Spleen (tissue), 11 donors: ENCODE measurements around the gene KRTAP21-2. TPM values are rescaled to one million over a fixed set of nuclear protein-coding genes. Genes with fewer than 3 reads are reported as not detected.

Source experiments
- DNase-seq: peaks from one replicate; pipeline ENCODE4 v3.0.0-alpha.2; 2020
- H3K27ac ChIP-seq, 8 donors: fragments of 200-600 bp; sonication (generic) in 7 of 8; 1 replicate in 4 of 8; 2 replicates in 4 of 8; pipeline versions ENCODE4 v1.5.0 to v1.8.0; 2016 to 2021; ENCODE audit warnings: inconsistent platforms in 4 of 8, mild to moderate bottlenecking in 4 of 8, moderate library complexity in 1 of 8
- H3K27me3 ChIP-seq, 7 donors: fragments of 200-600 bp; sonication (generic) in 6 of 7; replicated peaks in 1 of 7; 1 replicate in 4 of 7; 2 replicates in 3 of 7; pipeline versions ENCODE4 v1.5.0 to v1.8.0; 2016 to 2021; ENCODE audit warnings: inconsistent platforms in 3 of 7, mild to moderate bottlenecking in 1 of 7
- H3K36me3 ChIP-seq, 6 donors: fragments of 200-600 bp; sonication (generic) in 5 of 6; 1 replicate in 4 of 6; 2 replicates in 2 of 6; pipeline versions ENCODE4 v1.5.0 to v1.8.0; 2016 to 2021; ENCODE audit warnings: inconsistent platforms in 2 of 6
- H3K4me1 ChIP-seq, 6 donors: fragments of 200-600 bp; sonication (generic) in 5 of 6; 1 replicate in 3 of 6; 2 replicates in 3 of 6; pipeline versions ENCODE4 v1.5.0 to v1.8.0; 2016 to 2021; ENCODE audit warnings: inconsistent platforms in 3 of 6
- H3K4me3 ChIP-seq, 8 donors: fragments of 200-600 bp; sonication (generic) in 7 of 8; 1 replicate in 4 of 8; 2 replicates in 4 of 8; pipeline versions ENCODE4 v1.5.0 to v1.8.0; 2016 to 2021; ENCODE audit warnings: inconsistent platforms in 4 of 8, mild to moderate bottlenecking in 4 of 8, moderate library complexity in 2 of 8
- H3K9me3 ChIP-seq, 8 donors: fragments of 200-600 bp; sonication (generic) in 7 of 8; 1 replicate in 4 of 8; 2 replicates in 4 of 8; pipeline versions ENCODE4 v1.5.0 to v1.8.0; 2016 to 2021; ENCODE audit warnings: inconsistent platforms in 4 of 8
- POLR2A ChIP-seq, 3 donors: fragments of 450-650 bp; IDR thresholded peaks; one replicate each; pipeline ENCODE4 v1.5.1; 2017; ENCODE audit warnings: antibody characterized with exemption in 3 of 3, mild to moderate bottlenecking in 1 of 3
- POLR2AphosphoS5 ChIP-seq, 3 donors: sonication (generic); formaldehyde crosslinking; IDR thresholded peaks; one replicate each; pipeline ENCODE4 v1.5.1; 2017; ENCODE audit warnings: antibody characterized with exemption in 3 of 3
- intact Hi-C: fragments of 100-400 bp; cut with DNase I; formaldehyde crosslinking; loops from one replicate; pipeline ENCODE4 v1.15.0; 2023; ENCODE audit warnings: low total_unique reads
- polyA plus RNA-seq, 3 donors: library from polyadenylated mRNA; stranded (reverse); fragments of 200-250 nt; gene quantifications; one replicate each; pipeline ENCODE4 v1.2.1, GENCODE V29; 2013
- small RNA-seq, 4 donors: library from RNA; depleted of rRNA; stranded (forward); fragments of <200 nt; gene quantifications; one replicate each; pipeline ENCODE3, GENCODE V24; 2016
- total RNA-seq, 7 donors: library from RNA; depleted of rRNA in 3 of 7; stranded (reverse); fragments of >200 nt in 3 of 7; fragmentation: NEBNext Ultra II Directional in 4 of 7; extraction: Animal tissue kit (Norgen Biotek cat#: 25700) in 4 of 7; gene quantifications; one replicate each; pipeline versions ENCODE4 v1.1.0 to v1.2.1, GENCODE V29; 2016 to 2021
- TF ChIP-seq, protein P1 (sequence below), 11 experiments: fragments of 200-600 bp in 7 of 11; fragments of 450-650 bp in 4 of 11; sonication (generic) in 4 of 11; IDR thresholded peaks in 8 of 11; conservative IDR thresholded peaks in 3 of 11; 1 replicate in 7 of 11; 2 replicates in 4 of 11; pipeline versions ENCODE4 v1.4.0 to v1.8.0; 2016 to 2021; ENCODE audit warnings: antibody characterized with exemption in 11 of 11, inconsistent platforms in 4 of 11, mild to moderate bottlenecking in 1 of 11
- donor health status: healthy with polysubstance abuse.
- donor health status: DM: no; HTN: no; CAD: no; lungs with moderate emphysema.
- donor health status: DM: no; HTN: no; CAD: no.
- donor health status: Bipolar disorder and iron deficiency.
- donor health status: healthy.
- donor health status: DM: no; HTN: no; CAD: no.
- donor health status: DM: yes; HTN: yes; CAD: no.

KRTAP21-2 gene
- total and polyA plus RNA-seq, 10 donors, result not detected

DNA sequence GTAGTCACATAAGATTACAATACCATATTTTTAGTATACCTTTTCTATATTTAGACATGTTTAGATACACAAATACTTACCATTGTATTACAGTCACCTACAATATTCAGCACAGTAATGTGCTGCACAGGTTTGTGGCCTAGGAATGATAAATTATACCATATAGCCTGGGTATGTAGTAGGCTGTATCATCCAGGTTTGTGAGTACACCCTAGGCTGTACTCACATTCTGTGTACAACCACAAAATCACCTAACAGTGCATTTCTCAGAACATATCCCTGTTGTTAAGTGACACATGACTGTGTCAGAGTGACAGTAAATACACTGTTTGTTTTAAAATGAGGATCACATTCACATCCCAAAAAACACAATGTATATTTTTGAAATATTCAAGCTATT lies 39.6 kb downstream of the KRTAP21-2 start:
- DNase-seq, result no peak
- intact Hi-C loops, result no loop called here
- Histone ChIP-seq H3K27me3 (no peaks in the 10 kb centered on the region), H3K4me3 (no peak overlapping the region), H3K9me3 (peaks cover 0 to 25% (median 1%) of the 10 kb centered on the region in 8 donors), H3K27ac (no peak overlapping the region), H3K36me3 (no peaks in the 10 kb centered on the region), H3K4me1 (no peaks in the 10 kb centered on the region)
- no peak for TF ChIP-seq POLR2A (IDR thresholded peaks at IDR 0.05)
- TF ChIP-seq, protein P1, sequence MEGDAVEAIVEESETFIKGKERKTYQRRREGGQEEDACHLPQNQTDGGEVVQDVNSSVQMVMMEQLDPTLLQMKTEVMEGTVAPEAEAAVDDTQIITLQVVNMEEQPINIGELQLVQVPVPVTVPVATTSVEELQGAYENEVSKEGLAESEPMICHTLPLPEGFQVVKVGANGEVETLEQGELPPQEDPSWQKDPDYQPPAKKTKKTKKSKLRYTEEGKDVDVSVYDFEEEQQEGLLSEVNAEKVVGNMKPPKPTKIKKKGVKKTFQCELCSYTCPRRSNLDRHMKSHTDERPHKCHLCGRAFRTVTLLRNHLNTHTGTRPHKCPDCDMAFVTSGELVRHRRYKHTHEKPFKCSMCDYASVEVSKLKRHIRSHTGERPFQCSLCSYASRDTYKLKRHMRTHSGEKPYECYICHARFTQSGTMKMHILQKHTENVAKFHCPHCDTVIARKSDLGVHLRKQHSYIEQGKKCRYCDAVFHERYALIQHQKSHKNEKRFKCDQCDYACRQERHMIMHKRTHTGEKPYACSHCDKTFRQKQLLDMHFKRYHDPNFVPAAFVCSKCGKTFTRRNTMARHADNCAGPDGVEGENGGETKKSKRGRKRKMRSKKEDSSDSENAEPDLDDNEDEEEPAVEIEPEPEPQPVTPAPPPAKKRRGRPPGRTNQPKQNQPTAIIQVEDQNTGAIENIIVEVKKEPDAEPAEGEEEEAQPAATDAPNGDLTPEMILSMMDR (IDR thresholded peaks at IDR 0.05 in 8 of 11, conservative IDR thresholded peaks at IDR 0.05 in 3 of 11), result no peak
- no peak for TF ChIP-seq POLR2AphosphoS5 (IDR thresholded peaks at IDR 0.05)

Small RNAs within 50 kb of the gene (small RNA-seq; reads per million reads assigned to genes)
- gene AP000244.1, result 0 reads per million in 4 donors
- 0 reads per million in 4 donors for gene KRTAP21-3

Other genes starting within 250 kb of the KRTAP21-2 start
- gene KRTAP19-5, start 245.1 kb downstream of the KRTAP21-2 start, total RNA-seq, result not detected
- gene KRTAP19-5, start 245.1 kb downstream of the KRTAP21-2 start, polyA plus RNA-seq, result not detected
- gene KRTAP19-6, start 205.4 kb downstream of the KRTAP21-2 start, total RNA-seq, result not detected
- gene KRTAP19-6, start 205.4 kb downstream of the KRTAP21-2 start, polyA plus RNA-seq, result not detected
- not detected for gene KRTAP19-7, start 185.9 kb downstream of the KRTAP21-2 start, total RNA-seq
- gene KRTAP19-7, start 185.9 kb downstream of the KRTAP21-2 start, polyA plus RNA-seq, result not detected
- gene KRTAP22-2, start 156.9 kb downstream of the KRTAP21-2 start, total RNA-seq, result not detected
- gene KRTAP22-2, start 156.9 kb downstream of the KRTAP21-2 start, polyA plus RNA-seq, result not detected
- gene KRTAP6-3, start 154.8 kb downstream of the KRTAP21-2 start, total RNA-seq, result not detected
- gene KRTAP6-3, start 154.8 kb downstream of the KRTAP21-2 start, polyA plus RNA-seq, result not detected
- not detected for gene KRTAP6-2, start 148.4 kb downstream of the KRTAP21-2 start, total RNA-seq
- not detected for gene KRTAP6-2, start 148.4 kb downstream of the KRTAP21-2 start, polyA plus RNA-seq
- gene KRTAP22-1, start 146.2 kb downstream of the KRTAP21-2 start, total RNA-seq, result not detected
- not detected for gene KRTAP22-1, start 146.2 kb downstream of the KRTAP21-2 start, polyA plus RNA-seq
- gene KRTAP6-1, start 133.3 kb downstream of the KRTAP21-2 start, total RNA-seq, result not detected
- gene KRTAP6-1, start 133.3 kb downstream of the KRTAP21-2 start, polyA plus RNA-seq, result not detected
- gene KRTAP20-1, start 130.8 kb downstream of the KRTAP21-2 start, total RNA-seq, result not detected
- gene KRTAP20-1, start 130.8 kb downstream of the KRTAP21-2 start, polyA plus RNA-seq, result not detected
- gene KRTAP20-4, start 126.6 kb downstream of the KRTAP21-2 start, total RNA-seq, result not detected
- gene KRTAP20-4, start 126.6 kb downstream of the KRTAP21-2 start, polyA plus RNA-seq, result not detected
- gene KRTAP20-2, start 112.1 kb downstream of the KRTAP21-2 start, total RNA-seq, result not detected
- not detected for gene KRTAP20-2, start 112.1 kb downstream of the KRTAP21-2 start, polyA plus RNA-seq
- gene KRTAP20-3, start 104.4 kb downstream of the KRTAP21-2 start, total RNA-seq, result not detected
- not detected for gene KRTAP20-3, start 104.4 kb downstream of the KRTAP21-2 start, polyA plus RNA-seq
- not detected for gene KRTAP21-3, start 28.5 kb downstream of the KRTAP21-2 start, total RNA-seq
- not detected for gene KRTAP21-3, start 28.5 kb downstream of the KRTAP21-2 start, polyA plus RNA-seq
- gene KRTAP21-1, start 8.2 kb upstream of the KRTAP21-2 start, total RNA-seq, result not detected
- gene KRTAP21-1, start 8.2 kb upstream of the KRTAP21-2 start, polyA plus RNA-seq, result not detected
- gene KRTAP8-1, start 66.0 kb upstream of the KRTAP21-2 start, total RNA-seq, result not detected
- not detected for gene KRTAP8-1, start 66.0 kb upstream of the KRTAP21-2 start, polyA plus RNA-seq
- gene KRTAP7-1, start 82.5 kb upstream of the KRTAP21-2 start, total RNA-seq, result not detected
- not detected for gene KRTAP7-1, start 82.5 kb upstream of the KRTAP21-2 start, polyA plus RNA-seq
- not detected for gene KRTAP11-1, start 134.3 kb upstream of the KRTAP21-2 start, total RNA-seq
- gene KRTAP11-1, start 134.3 kb upstream of the KRTAP21-2 start, polyA plus RNA-seq, result not detected